HG03520 (cell line): ENCODE results near the gene UBR1.
A peak's percentile ranks its signal among the peaks of the same experiment; 100 is the strongest.

Experiments used
- ATAC-seq: cut with Tn5 transposase; IDR thresholded peaks from one replicate; pipeline ENCODE4 v1.9.1; 2021; ENCODE audit warnings: mild to moderate bottlenecking, moderate library complexity; ENCODE audit not compliant: unreplicated experiment

Gene UBR1

DNA sequence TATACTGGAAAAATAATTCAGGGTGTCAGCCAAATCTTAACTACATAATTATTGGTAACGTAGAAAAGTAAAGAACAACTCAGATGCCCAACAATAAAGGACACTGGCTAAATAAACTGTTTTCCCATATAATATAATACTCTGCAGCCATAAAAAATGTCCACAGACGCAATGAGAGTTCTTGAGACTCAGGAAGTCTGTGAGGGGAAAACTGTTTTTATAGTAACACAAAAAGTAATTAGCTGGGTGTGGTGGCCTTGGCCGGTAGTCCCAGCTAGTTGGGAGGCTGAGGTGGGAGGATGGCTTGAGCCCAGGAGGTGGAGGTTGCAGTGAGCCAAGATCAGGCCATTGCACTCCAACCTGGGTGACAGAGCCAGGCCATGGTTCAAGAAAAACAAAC, 5.5 kb upstream of the UBR1 start:
- ATAC-seq = no peak

DNA sequence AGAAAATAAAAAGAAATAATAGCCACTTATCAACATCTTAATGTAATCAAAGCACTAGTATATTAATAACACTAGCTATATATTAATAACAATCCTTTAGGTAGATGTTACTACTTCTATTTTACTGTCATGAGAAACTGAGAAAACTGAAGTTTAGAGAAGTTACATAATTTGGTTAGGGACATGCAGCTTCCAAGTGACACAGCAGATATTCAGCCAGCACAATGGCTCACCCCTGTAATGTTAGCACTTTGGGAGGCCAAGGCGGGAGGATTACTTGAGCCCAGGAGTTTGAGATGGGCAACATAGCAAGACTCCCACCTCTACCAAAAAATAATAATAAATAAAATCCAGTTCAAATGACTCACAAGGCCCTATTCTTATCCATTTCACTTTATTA, 1.9 kb upstream of the UBR1 start:
- no peak for ATAC-seq

DNA sequence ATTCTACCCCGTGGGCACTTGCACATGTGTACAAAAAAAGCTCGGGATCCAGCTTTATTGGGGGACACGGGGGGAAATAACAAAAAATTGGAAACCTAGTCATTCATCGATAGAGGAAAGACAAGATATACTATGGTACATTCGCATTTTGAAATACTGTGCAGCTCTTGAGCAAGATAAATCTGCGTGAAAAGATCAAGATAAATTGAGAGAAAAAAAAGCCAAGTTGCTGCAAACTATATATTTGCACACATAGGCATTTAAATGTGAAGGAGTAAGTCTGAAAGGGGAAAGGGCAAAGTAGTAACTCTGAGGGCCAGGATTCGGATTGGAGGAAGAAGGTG, 620 bp upstream of the UBR1 start:
- ATAC-seq = no peak

DNA sequence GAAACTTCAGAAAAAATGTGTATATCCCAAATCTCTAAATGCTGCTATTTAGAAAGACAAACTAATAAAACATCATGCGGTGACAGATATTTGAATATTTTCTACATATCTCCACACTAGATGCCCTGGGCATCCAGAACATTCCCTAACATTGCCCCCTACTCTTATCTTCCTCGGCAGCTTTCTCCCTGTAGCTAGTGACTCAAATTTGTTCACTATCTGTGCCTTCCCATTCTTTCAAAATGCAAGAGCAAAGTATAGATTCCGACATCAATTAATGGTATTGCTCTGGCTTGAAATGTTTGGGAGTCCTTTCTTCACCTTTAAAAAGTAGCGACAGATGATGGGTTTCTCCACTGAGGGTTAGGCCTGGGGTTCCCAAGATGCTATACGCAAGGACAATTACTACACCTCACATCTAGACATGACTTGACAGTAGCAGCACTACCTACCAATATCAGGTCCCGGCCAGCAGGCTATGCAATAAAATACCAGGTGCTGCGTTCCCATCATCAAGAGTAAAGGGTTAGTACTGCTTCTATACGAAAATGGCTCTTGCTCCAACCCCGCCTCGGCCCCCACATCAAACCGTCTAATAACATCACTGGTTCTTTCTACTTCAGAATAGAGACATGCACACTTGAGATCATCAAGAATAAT, 631 bp downstream of the UBR1 start:
- peak; percentile 24 for ATAC-seq

DNA sequence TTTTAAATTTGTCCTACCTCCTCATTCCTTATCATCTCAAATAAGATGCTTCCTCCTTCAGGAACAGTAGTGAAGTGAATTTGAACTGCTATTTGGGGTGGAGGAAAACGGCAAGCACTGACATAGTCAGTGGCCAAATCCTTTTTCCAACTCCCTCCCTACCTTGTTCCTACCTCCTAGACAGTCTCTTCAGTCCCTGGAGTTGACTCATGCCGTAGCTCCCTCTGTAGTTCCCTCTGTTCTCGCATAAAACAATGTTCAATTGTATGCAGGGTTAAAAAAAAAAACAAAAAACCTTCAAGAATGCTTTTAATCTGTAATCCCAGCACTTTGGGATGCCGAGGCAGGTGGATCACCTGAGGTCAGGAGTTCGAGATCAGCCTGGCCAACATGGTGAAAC, 1.4 kb downstream of the UBR1 start:
- no peak for ATAC-seq

DNA sequence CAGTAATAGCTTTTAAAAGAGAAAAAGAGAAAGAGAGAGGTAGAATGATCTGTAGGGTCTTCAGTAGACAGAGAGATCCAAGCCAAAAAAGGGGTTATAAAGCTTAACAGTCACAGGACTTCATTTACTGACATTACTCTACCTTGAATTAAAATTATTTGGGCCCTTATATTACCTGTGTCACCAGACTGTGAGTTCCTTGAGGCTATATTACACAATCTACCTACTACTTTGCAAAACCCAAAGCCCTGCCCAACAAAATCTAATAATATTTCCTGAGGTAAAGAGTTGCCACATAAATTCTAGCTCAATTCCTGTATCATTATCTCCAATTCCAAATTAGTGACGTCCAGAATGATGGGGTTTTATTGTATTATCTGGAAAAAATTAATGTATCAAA, 1.9 kb downstream of the UBR1 start:
- ATAC-seq = no peak

DNA sequence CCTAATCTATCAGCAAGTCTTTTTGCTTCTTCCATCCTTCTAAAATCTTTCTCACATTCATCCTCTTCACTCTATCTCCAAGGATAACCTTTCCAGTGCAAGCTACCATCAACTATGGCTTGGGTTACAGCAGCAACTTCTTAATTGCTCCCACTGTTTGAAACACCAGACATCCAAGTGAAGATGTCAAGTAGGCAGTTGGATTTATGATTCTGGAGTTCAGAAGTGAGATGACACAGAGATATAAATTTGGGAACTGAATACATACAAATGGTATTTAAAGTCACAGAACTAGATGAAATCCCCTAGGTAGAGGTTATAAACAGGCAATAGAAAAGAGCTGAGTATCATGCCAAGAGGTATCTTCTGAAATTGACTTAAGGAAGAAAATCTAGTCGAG, 3.7 kb downstream of the UBR1 start:
- ATAC-seq = no peak

DNA sequence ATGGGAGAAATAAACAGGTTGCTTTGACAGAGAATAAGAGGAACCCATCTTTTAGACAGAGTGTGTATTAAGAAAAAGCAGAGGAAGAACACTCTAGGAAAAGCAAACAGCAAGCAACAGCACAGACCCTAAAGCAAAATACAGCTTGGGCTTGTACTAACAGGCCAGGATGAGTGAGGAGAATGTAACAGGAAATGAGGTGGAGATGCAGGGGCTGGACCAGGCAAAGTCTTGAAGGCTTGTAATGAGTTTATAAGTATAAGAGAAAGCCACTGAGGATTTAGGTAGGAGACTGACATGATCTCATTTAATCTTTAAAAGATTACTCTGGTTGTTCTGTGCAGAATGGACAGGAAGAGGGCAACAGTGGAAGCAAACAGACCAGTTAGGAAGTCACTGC, 4.9 kb downstream of the UBR1 start:
- no peak for ATAC-seq

DNA sequence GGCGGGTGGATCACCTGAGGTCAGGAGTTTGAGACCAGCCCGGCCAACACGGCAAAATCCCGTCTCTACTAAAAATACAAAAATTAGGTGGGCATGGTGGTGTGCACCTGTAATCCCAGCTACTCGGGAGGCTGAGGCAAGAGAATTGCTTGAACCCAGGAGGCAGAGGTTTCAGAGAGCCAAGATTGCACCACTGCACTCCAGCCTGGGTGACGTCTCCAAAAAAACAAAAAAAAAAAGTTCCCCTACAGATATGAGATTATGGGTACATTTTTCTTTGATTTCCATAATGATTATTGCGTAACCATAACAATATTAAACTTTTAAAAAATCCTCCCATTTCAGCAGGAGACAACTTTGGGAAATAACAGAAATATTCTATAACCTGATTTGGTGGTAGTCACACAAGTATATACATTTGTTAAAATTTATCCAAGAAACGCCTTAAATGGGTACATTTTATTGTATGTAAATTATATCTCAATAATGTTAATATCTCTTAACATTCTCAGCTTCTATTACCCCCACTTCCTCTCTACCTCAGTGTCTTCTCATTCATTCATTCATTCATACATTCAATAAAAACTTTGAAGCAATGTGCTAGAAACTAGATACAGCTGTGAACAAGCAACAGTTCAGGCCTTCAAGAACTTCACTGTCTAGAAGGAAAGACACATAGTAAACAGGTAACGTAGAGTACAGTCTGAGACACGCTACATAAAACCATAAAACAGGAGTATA, 6.6 kb downstream of the UBR1 start:
- ATAC-seq = no peak

DNA sequence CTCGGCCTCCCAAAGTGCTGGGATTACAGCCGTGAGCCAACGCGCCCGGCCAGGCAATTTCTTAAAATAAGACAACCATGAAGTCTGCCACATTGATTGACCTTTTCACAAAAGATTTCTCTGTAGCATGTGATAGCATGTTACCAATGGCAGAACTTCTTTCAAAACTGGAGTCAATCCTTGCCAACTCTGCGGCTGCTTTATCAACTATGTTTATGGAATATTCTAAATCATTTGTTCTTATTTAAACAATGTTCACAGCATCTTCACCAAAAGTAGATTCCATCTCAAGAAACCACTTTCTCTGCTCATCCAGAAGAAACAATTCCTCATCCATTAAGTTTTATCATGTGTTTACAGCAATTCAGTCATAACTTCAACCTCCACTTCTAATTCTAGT, 9.4 kb downstream of the UBR1 start:
- no peak for ATAC-seq

DNA sequence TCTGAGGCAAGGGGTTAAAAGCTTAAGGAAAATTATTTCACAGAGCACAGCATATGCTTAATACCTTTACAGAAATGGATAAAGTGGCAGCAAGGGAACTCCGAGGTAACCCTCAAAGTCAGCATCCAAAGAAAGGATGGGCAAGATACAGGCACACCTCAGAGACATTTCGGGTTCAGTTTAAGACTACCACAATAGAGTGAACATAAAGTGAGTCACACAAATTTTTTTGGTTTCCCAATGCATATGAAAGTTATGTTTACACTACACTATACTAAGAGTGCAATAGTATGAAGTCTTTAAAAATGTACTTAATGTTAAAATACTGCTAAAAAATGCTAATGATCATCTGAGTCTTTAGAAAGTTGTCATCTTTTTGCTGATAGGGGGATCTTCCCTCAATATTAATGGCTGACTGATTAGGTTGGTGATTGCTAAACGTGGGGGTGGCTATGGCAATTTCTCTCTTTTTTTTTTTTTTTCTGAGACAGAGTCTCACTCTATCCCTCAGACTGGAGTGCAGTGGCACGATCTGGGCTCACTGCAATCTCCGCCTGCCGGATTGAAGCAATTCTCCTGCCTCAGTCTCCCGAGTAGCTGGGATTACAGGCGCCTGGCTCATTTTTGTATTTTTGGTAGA, 10.0 kb downstream of the UBR1 start:
- ATAC-seq = no peak

DNA sequence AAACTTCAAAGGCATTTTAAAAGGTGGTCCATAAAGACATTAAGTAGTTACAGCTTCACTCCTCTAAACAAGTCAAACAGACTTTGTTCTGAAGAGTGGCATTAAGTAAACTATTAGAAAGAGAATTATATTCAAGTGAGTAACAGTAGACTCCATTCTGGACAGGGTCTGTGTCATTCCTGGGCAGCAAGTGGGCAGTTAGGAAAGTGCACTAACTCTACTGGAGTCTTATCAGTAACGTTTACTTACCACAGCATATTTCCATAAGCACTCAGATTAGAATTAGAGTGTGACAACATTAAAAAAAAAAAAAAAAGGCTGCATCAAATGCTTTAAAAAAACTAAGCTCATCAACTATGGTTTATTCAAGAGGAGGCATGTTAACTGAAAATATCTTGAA, 10.6 kb downstream of the UBR1 start:
- no peak for ATAC-seq

DNA sequence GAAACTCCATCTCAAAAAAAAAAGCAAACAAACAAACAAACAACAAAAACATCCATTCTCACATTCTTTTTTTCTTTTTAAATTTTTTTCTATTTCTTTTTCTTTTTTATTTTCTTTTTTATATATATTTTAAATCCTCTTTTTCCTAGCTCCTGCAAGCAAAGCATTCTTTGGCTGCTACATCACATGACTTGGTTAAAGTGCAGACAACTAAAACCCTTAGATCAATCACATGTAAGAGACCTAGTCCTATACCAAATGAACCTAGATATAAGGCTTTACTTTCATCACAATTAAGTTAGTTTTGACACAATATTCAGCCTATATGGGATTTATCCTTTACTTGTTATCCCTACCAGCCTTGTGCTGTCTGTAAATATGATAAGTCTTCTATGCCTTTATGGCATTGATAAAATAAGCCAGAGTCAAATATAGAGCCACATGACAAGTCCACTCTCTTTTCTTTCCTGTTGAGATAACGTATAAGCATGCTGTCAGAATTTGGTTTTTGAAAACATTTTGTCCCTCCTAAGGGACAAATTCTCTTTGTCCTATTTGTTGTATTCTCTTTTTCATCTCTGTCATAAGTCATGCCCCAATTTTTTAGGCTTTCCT, 11.3 kb downstream of the UBR1 start:
- ATAC-seq = no peak

DNA sequence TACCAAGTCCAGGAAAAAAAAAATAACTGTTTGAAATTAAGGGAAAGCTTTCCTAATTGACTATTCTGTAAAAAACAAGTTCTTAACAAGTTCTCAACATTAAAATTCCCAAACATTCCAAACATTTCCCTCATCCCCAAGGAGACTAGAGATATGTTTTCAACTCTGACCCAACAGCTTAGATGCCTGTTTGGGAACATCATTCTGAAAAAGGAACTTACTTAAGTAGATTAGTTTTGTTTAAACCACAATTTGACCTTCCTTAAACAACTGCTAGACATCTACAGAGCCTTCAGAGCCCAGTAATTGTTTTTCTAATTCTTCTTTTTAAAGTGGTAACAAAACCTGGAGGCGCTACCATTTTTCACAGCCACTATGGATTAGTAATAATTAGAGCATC, 12.8 kb downstream of the UBR1 start:
- ATAC-seq = no peak

DNA sequence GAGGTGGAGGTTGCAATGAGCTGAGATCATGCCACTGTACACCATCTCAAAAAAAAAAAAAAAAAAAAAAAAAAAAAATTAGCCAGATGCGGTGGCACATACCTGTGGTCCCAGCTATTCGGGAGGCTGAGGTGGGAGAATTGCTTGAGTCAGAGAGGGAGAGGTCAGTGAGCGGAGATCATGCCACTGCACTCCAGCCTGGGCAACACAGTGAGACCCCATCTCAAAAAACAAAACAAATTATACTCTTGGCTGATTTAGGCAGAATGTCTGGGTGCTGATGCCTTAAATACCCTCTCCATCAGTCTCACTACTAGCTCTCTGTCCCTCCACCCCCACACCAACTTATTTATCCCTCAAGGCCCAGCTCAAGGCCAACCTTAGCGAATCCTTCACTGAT, 14.0 kb downstream of the UBR1 start:
- no peak for ATAC-seq

DNA sequence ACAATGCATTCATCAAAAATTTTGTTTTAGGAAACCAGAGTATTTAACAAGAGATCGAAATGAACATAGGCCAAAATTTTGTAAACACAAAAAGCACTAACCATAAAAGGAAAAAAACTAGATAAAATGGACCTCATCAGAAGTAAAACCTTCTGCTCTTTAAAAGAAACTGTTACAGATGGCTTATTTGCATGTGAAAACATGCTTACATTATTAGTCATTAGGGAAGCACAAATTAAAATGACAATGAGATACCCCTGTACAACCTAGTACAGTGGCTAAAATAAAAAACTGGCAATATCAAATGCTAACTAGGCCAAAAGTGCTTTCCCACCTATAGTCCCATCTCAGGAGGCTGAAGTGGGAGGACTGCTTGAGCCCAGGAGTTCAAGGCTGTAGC, 19.3 kb downstream of the UBR1 start:
- no peak for ATAC-seq

DNA sequence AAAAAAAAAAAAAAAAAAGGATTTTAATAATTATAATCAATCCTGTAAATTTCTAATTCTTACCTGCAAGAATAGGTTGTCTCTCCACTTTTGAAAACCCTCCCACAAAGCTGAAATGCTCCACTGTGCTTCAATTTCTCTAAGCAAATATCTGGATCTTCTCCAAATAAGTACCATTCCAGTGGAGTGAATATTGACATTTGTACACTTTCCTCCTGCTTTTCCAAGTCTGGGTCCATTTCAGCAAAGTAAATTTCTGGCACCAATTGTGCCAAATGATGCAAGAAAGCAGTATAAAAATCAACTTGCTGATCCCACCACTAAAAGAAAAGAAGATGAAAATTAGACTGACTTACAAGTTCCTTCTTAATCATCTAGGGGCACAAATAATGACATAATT, 19.9 kb downstream of the UBR1 start:
- ATAC-seq = no peak

DNA sequence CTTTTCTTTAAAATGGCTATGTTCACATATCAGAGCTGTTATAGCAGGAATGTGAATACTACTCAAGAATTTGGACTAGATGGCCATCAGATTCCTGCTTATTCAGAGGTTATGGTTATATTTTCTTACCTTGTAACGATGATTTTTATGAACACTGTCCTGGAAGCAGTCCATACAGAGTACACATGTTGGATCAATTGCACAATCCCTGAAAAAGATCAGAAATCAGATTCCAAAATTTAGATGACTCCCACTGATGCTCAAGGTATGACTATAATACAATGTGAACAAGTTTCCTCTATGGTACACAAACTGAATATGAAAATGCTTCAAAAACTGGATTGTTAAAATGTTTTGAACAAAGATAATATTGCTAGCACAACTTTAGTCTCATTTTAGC, 23.3 kb downstream of the UBR1 start:
- ATAC-seq = no peak

DNA sequence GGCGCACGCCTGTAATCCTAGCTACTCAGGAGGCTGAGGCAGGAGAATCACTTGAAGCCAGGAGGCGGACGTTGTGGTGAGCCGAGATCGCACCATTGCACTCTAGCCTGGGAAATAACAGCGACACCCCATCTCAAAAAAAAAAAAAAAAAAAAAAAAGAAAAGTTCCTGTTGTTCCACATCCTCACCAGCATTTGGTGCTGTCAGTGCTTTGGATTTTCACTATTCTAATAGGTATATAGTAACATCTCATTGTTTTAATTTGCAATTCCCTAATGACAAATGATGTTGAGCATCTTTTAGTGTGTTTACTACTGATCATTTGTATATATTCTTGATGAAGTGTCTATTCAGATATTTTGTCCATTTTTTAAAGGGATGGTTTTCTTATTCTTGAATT, 24.6 kb downstream of the UBR1 start:
- no peak for ATAC-seq

DNA sequence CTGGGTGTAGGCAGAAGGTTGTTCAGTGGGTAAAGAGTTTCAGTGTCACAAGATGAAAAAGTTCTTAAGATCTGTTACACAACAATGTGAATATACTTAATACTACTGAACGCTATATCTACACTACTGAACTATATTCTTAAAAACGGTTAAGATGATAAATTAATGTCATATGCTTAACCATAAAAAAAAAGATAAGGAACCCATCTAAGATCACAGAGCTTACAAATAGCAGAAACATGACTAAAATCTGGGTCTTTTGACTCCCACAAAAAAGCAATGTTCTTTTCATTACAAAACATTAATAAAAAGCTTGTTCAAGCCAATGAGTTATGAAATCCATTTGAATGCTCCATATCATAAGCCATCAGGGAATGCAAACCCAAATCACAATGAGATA, 34.4 kb downstream of the UBR1 start:
- no peak for ATAC-seq

DNA sequence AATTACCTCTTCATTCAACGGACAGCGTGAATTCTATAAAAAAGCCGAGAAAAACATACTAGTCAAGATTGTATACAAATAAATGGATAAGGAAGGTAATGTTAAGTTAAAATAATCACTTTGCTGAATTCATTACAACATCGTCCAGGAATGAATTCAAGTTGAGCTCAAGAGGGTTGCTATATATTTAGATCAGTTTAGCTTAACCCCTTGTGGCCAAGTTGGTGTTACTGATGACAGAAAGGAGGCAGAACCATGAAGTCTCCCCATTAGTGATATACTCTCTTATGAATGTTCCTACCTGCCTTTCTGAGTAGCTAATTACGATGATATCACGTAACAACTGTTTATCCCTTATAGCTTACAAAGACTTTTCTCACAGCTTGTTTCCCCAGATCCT, 34.9 kb downstream of the UBR1 start:
- ATAC-seq = no peak

DNA sequence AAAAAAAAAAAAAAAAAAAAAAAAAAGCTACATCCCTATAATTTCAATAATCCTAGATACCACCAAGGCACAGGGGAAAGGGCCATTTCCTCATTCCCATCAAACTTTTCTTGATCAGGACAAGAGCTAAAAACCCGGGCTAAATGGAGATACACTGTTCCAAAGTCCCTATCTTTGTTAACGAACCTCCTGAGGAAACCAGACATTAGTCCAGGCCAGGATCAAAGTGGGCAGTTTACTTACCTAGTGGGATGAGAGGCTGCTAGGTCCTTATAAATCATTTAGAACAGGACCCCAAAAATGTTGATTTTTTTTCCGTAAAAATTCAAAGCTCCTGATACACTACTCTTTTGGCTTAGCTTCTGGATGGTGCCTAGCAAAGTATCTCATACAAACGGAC, 35.6 kb downstream of the UBR1 start:
- no peak for ATAC-seq
